ENCODE results near the gene RXFP4. TPM values are rescaled to one million over a fixed set of nuclear protein-coding genes. Genes with fewer than 3 reads are reported as not detected.

The RXFP4 gene
- total and polyA plus RNA-seq, 2 donors from 2014 or later, result 0.32 TPM; not detected in 1

DNA sequence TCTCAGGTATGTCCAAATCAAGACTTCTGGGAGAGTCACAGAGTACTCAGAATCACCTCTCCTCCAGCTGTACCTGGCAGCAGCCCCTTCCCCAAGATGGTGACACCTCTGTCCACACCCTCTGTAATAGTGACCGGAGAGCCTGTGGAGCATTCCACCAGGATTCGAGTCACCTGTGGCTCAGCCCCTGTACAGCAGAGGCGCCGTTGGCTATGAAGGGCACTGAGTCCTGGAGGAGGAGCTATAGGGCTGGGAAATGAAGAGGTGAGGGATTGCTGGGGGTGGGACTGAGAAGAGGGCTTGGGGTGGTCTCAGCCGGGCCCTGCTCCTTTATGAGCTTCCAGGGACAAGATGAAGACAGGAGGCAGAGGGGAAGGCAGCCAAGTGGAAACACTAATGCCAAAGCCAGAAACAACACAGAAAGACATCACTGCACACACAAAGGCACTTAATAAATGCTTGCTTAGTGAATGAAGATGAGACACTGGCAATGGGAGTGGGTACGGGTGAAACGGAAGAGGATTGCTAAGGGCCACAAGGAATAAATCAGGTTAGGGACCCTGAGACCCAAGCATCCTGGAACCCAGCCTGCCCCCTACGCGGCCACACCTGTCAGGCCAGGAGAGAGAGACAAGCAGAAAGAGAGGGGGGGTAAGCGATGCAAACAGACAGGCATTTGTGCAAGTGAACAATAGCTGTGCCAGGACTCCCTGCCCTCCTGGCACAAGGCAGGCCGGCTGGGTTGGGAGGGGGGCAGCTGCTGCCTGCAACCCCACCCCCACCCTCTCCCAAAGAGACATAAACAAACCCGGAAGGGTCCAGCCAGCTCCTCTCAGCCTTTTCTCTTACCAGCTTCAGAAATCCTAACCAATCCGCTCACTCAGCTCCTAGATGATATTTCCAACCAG lies 33.0 kb downstream of the RXFP4 start:
- intact Hi-C loops (cut with DNase I), result no loop called here
- Histone ChIP-seq H3K27ac (ENCODE audit: low read depth in 2 of 2, low read length in 2 of 2) (peak overlapping the region in 1 of 2 donors; percentile 37), H3K4me1 (ENCODE audit: control insufficient read depth in 2 of 3, insufficient read depth in 2 of 3, low read depth in 1 of 3, low read length in 3 of 3) (peaks cover 2 to 46% (median 15%) of the 10 kb centered on the region in 3 donors), H3K9ac (ENCODE audit: low read length in 3 of 3) (peak overlapping the region in 1 of 3 donors; percentile 16), H3K27me3 (ENCODE audit: control insufficient read depth, insufficient read depth, low read length) (no peaks in the 10 kb centered on the region), H3K9me3 (ENCODE audit: control insufficient read depth in 2 of 3, insufficient read depth in 1 of 3, low read length in 3 of 3) (no peaks in the 10 kb centered on the region), H3K36me3 (ENCODE audit: control insufficient read depth in 2 of 3, insufficient read depth in 3 of 3, low read length in 3 of 3) (no peaks in the 10 kb centered on the region), H3K4me3 (ENCODE audit: low read length in 3 of 3) (peak overlapping the region in 2 of 3 donors; percentile 22 to 42)
- DNase-seq, result no peak
- TF ChIP-seq, protein P1, sequence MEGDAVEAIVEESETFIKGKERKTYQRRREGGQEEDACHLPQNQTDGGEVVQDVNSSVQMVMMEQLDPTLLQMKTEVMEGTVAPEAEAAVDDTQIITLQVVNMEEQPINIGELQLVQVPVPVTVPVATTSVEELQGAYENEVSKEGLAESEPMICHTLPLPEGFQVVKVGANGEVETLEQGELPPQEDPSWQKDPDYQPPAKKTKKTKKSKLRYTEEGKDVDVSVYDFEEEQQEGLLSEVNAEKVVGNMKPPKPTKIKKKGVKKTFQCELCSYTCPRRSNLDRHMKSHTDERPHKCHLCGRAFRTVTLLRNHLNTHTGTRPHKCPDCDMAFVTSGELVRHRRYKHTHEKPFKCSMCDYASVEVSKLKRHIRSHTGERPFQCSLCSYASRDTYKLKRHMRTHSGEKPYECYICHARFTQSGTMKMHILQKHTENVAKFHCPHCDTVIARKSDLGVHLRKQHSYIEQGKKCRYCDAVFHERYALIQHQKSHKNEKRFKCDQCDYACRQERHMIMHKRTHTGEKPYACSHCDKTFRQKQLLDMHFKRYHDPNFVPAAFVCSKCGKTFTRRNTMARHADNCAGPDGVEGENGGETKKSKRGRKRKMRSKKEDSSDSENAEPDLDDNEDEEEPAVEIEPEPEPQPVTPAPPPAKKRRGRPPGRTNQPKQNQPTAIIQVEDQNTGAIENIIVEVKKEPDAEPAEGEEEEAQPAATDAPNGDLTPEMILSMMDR (IDR thresholded peaks at IDR 0.05; ENCODE audit: borderline replicate concordance, extremely low read depth, insufficient read depth), result no peak
- no peak for FAIRE-seq

DNA sequence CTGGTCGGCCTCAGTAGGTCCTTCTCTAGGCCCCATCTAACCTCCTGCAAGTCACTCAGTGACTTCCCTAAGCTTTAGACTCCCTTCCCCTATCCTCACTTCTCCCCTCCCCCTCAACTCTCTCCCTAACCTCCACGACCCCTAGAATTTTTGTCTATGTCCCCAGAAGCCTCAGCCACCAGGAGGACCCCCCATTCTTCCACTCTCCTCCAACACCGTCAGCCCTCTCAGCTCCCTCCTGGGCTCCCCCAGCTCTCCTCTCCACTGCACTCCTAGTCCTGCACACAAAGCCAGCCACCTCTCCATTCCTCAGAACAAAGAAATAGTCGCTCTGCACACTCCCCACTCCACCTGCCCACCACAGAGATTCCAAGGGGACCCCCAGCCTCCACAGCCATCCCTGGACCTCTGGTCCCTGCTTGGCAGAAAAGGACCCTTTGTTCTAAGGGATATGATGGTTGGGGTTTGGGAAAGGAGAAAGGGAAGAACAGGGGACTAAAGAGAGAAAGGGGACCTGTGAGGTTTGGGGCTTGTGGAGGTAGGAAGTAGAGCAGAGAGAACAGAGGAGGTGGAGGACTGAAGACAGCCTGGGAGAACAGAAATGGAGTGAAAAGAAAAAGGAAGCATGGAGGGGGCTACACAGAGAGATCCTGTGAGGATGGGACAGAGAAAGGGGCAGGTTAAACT lies 34.1 kb downstream of the RXFP4 start:
- TF ChIP-seq, protein P1 (IDR thresholded peaks at IDR 0.05; ENCODE audit: borderline replicate concordance, extremely low read depth, insufficient read depth), result no peak
- DNase-seq, result peak in 1 of 5 donors; percentile 7
- intact Hi-C loops (cut with DNase I), result no loop called here
- Histone ChIP-seq H3K4me3 (ENCODE audit: low read length in 3 of 3) (peak overlapping the region; percentile 42 to 73 (median 60)), H3K4me1 (ENCODE audit: control insufficient read depth in 2 of 3, insufficient read depth in 2 of 3, low read depth in 1 of 3, low read length in 3 of 3) (peaks cover 2 to 49% (median 23%) of the 10 kb centered on the region in 3 donors), H3K27ac (ENCODE audit: low read depth in 2 of 2, low read length in 2 of 2) (peak overlapping the region in 1 of 2 donors; percentile 53), H3K9me3 (ENCODE audit: control insufficient read depth in 2 of 3, insufficient read depth in 1 of 3, low read length in 3 of 3) (no peaks in the 10 kb centered on the region), H3K9ac (ENCODE audit: low read length in 3 of 3) (peak overlapping the region in 2 of 3 donors; percentile 60 to 87), H3K27me3 (ENCODE audit: control insufficient read depth, insufficient read depth, low read length) (no peaks in the 10 kb centered on the region), H3K36me3 (ENCODE audit: control insufficient read depth in 2 of 3, insufficient read depth in 3 of 3, low read length in 3 of 3) (no peaks in the 10 kb centered on the region)
- FAIRE-seq, result no peak

DNA sequence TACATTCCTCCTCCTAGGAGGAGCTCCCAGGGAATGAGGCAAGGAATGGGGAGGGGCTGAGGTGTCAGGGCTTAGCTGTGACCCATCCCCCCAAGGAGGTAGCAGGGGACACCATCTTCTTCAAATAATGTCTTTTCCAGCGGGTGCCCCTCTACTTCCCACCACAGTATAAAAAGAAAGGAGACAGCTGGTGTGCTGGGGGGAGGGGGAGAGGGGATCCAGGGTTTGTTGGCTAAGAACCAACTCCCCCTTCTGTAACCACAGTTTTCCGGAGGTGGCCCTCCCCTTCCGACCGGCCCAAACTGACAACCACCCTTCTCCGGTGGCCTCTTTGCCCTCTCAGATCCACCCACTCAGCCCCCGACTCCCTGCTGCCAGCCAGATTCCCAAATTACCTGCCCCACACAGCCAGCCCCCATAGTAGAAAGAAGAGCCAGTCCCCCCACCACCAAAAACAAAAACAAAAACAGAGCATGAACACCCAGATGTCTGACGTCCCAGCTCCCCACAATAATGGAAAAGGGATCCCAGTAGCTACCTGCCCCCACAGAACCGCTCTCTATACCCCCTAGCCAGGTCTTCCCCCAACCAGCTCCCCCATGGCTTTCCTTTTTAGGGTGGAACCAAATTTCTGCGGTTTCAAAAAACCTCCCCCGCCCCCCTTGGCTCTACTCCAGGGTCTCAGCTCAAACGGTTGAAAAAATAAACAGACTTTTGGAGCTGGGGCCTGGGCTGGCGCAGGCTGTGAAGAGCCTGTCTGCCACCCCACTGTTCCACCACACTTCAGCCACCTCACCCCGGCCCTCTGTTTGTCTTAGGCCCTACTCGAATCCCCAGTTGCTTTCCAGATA lies 34.8 kb downstream of the RXFP4 start:
- intact Hi-C loops (cut with DNase I), result no loop called here
- Histone ChIP-seq H3K9ac (ENCODE audit: low read length in 3 of 3) (peak overlapping the region; percentile 7 to 87 (median 60)), H3K4me1 (ENCODE audit: control insufficient read depth in 2 of 3, insufficient read depth in 2 of 3, low read depth in 1 of 3, low read length in 3 of 3) (peaks cover 6 to 50% (median 28%) of the 10 kb centered on the region in 3 donors), H3K4me3 (ENCODE audit: low read length in 3 of 3) (peak overlapping the region; percentile 60 to 73 (median 71)), H3K36me3 (ENCODE audit: control insufficient read depth in 2 of 3, insufficient read depth in 3 of 3, low read length in 3 of 3) (no peaks in the 10 kb centered on the region), H3K27me3 (ENCODE audit: control insufficient read depth, insufficient read depth, low read length) (no peaks in the 10 kb centered on the region), H3K27ac (ENCODE audit: low read depth in 2 of 2, low read length in 2 of 2) (peak overlapping the region; percentile 92 to 94), H3K9me3 (ENCODE audit: control insufficient read depth in 2 of 3, insufficient read depth in 1 of 3, low read length in 3 of 3) (no peaks in the 10 kb centered on the region)
- no peak for FAIRE-seq
- TF ChIP-seq, protein P1 (IDR thresholded peaks at IDR 0.05; ENCODE audit: borderline replicate concordance, extremely low read depth, insufficient read depth), result no peak
- peak; percentile 57 to 87 (median 69) for DNase-seq
